Small intestine (tissue), 7 donors: ENCODE data around the gene MFSD12. TPM values are rescaled to one million over a fixed set of nuclear protein-coding genes. Genes with fewer than 3 reads are reported as not detected.

Source experiments
- DNase-seq, 2 donors: peaks; one replicate each; pipeline versions ENCODE4 v3.0.0 to v3.0.0-alpha.2; 2013
- FAIRE-seq: peaks from 2 replicates; lab custom pipeline; 2012; peaks lifted over from hg19 to GRCh38; lab: Jason Lieb, UNC
- H3K27ac ChIP-seq, 3 donors: one replicate each; pipeline ENCODE4 v1.5.1; 2013; ENCODE audit warnings: low read length in 2 of 3, mild to moderate bottlenecking in 2 of 3, control low read depth in 1 of 3, inconsistent platforms in 1 of 3, low read depth in 1 of 3, moderate library complexity in 1 of 3
- H3K27me3 ChIP-seq, 3 donors: one replicate each; pipeline ENCODE4 v1.6.1; 2013; ENCODE audit warnings: low read length in 3 of 3, inconsistent platforms in 1 of 3; ENCODE audit not compliant: control insufficient read depth in 3 of 3, insufficient read depth in 3 of 3
- H3K36me3 ChIP-seq, 3 donors: one replicate each; pipeline ENCODE4 v1.6.1; 2013; ENCODE audit warnings: low read length in 3 of 3, inconsistent platforms in 1 of 3, low read depth in 1 of 3, mild to moderate bottlenecking in 1 of 3, moderate library complexity in 1 of 3; ENCODE audit not compliant: control insufficient read depth in 3 of 3, insufficient read depth in 2 of 3
- H3K4me1 ChIP-seq, 3 donors: one replicate each; pipeline ENCODE4 v1.6.1; 2013; ENCODE audit warnings: low read length in 2 of 3, inconsistent platforms in 1 of 3, low read depth in 1 of 3, mild to moderate bottlenecking in 1 of 3, moderate library complexity in 1 of 3; ENCODE audit not compliant: control insufficient read depth in 3 of 3, insufficient read depth in 2 of 3
- H3K4me3 ChIP-seq, 3 donors: one replicate each; pipeline ENCODE4 v1.5.1; 2013; ENCODE audit warnings: low read length in 3 of 3, control low read depth in 1 of 3, inconsistent platforms in 1 of 3, low read depth in 1 of 3, mild to moderate bottlenecking in 1 of 3, moderate library complexity in 1 of 3
- H3K9me3 ChIP-seq, 2 donors: one replicate each; pipeline ENCODE4 v1.6.1; 2013; ENCODE audit warnings: low read depth in 1 of 2, low read length in 1 of 2; ENCODE audit not compliant: control insufficient read depth in 2 of 2, insufficient read depth in 1 of 2
- WGBS, 3 donors: extraction: QIAGEN DNeasy Blood & Tissue Kit; methylation state at CpG; one replicate each; pipeline ENCODE4 v1.1.7; 2013; 5-methylcytosine and 5-hydroxymethylcytosine counted together
- polyA plus RNA-seq, 4 donors: library from polyadenylated mRNA; stranded (reverse) in 3 of 4; unstranded in 1 of 4; fragments of 200-250 nt in 3 of 4; fragments of 120-200 nt in 1 of 4; gene quantifications; one replicate each; pipeline versions ENCODE4 v1.2.1 to v1.2.3, GENCODE V29; 2013
- donor health status: healthy with polysubstance abuse.
- donor health status: control.
- donor health status: control.
- donor health status: Bipolar disorder and iron deficiency.
- donor health status: healthy.

MFSD12 gene
- polyA plus RNA-seq, 4 donors, result 10.3 to 52.4 (median 22.0) TPM

- H3K4me3 ChIP-seq, result no peak overlapping the region
- H3K36me3 ChIP-seq, result peaks cover 8 to 88% (median 40%) of the 10 kb centered on the region in 3 donors
- no peaks in the 10 kb centered on the region for H3K4me1 ChIP-seq
- no peak for FAIRE-seq
- no peak overlapping the region for H3K27ac ChIP-seq
- H3K27me3 ChIP-seq, result no peaks in the 10 kb centered on the region
- H3K9me3 ChIP-seq, result peaks cover 0 to 4% of the 10 kb centered on the region in 2 donors
- no peak for DNase-seq
- 87 to 96% (median 87%) methylated on average over 9 to 10 of the region's 10 CpGs for WGBS, 3 donors
These were observed 21.4 kb downstream of the MFSD12 start for GRCh38 chr19:3535981-3536380.

GRCh38 chr19:3535563-3535965, 21.8 kb downstream of the MFSD12 start:
- peaks cover 0 to 4% of the 10 kb centered on the region in 2 donors for H3K9me3 ChIP-seq
- DNase-seq (no peak), FAIRE-seq (no peak)
- no peak overlapping the region for H3K4me3 ChIP-seq
- H3K4me1 ChIP-seq, result no peaks in the 10 kb centered on the region
- no peaks in the 10 kb centered on the region for H3K27me3 ChIP-seq
- H3K27ac ChIP-seq, result no peak overlapping the region
- peaks cover 8 to 93% (median 42%) of the 10 kb centered on the region in 3 donors for H3K36me3 ChIP-seq
- WGBS, 3 donors, result 94 to 96% (median 95%) methylated on average over 14 of the region's 14 CpGs

- FAIRE-seq (no peak), DNase-seq (no peak)
- Histone ChIP-seq H3K4me3 (no peak overlapping the region), H3K36me3 (peaks cover 8 to 94% (median 43%) of the 10 kb centered on the region in 3 donors), H3K4me1 (no peaks in the 10 kb centered on the region), H3K27ac (no peak overlapping the region), H3K27me3 (no peaks in the 10 kb centered on the region), H3K9me3 (peaks cover 0 to 4% of the 10 kb centered on the region in 2 donors)
- 93 to 97% (median 95%) methylated on average over 9 of the region's 9 CpGs for WGBS, 3 donors
These were observed 22.2 kb downstream of the MFSD12 start for GRCh38 chr19:3535235-3535535.

GRCh38 chr19:3534375-3535234, 22.8 kb downstream of the MFSD12 start:
- Histone ChIP-seq H3K9me3 (peaks cover 0 to 3% of the 10 kb centered on the region in 2 donors), H3K27me3 (no peaks in the 10 kb centered on the region), H3K36me3 (peaks cover 8 to 91% (median 43%) of the 10 kb centered on the region in 3 donors), H3K27ac (no peak overlapping the region), H3K4me3 (no peak overlapping the region), H3K4me1 (no peaks in the 10 kb centered on the region)
- DNase-seq (no peak), FAIRE-seq (no peak)
- 92 to 93% (median 92%) methylated on average over 37 to 38 of the region's 38 CpGs for WGBS, 3 donors

GRCh38 chr19:3533563-3534216, 23.7 kb downstream of the MFSD12 start:
- 87 to 91% (median 87%) methylated on average over 12 of the region's 12 CpGs for WGBS, 3 donors
- Histone ChIP-seq H3K4me3 (no peak overlapping the region), H3K4me1 (no peaks in the 10 kb centered on the region), H3K36me3 (peaks cover 8 to 85% (median 43%) of the 10 kb centered on the region in 3 donors), H3K27ac (no peak overlapping the region), H3K9me3 (no peaks in the 10 kb centered on the region), H3K27me3 (no peaks in the 10 kb centered on the region)
- FAIRE-seq (no peak), DNase-seq (no peak)

GRCh38 chr19:3533033-3533432, 24.4 kb downstream of the MFSD12 start:
- no peaks in the 10 kb centered on the region for H3K4me1 ChIP-seq
- H3K9me3 ChIP-seq, result no peaks in the 10 kb centered on the region
- peaks cover 8 to 84% (median 43%) of the 10 kb centered on the region in 3 donors for H3K36me3 ChIP-seq
- no peak overlapping the region for H3K27ac ChIP-seq
- no peaks in the 10 kb centered on the region for H3K27me3 ChIP-seq
- FAIRE-seq (no peak), DNase-seq (no peak)
- no peak overlapping the region for H3K4me3 ChIP-seq
- WGBS, 3 donors, result 91 to 93% (median 93%) methylated on average over 17 of the region's 17 CpGs

- Histone ChIP-seq H3K4me3 (no peak overlapping the region), H3K4me1 (no peaks in the 10 kb centered on the region), H3K9me3 (no peaks in the 10 kb centered on the region), H3K27me3 (no peaks in the 10 kb centered on the region), H3K36me3 (peaks cover 14 to 84% (median 43%) of the 10 kb centered on the region in 3 donors), H3K27ac (no peak overlapping the region)
- 95 to 96% (median 96%) methylated on average over 28 to 33 of the region's 33 CpGs for WGBS, 3 donors
- FAIRE-seq, result no peak
- no peak for DNase-seq
These were observed 25.1 kb downstream of the MFSD12 start for GRCh38 chr19:3532154-3532786.

- H3K4me3 ChIP-seq, result no peak overlapping the region
- no peak for FAIRE-seq
- 93 to 96% (median 94%) methylated on average over 23 to 29 of the region's 29 CpGs for WGBS, 3 donors
- no peaks in the 10 kb centered on the region for H3K4me1 ChIP-seq
- no peak for DNase-seq
- no peaks in the 10 kb centered on the region for H3K9me3 ChIP-seq
- no peak overlapping the region for H3K27ac ChIP-seq
- H3K27me3 ChIP-seq, result no peaks in the 10 kb centered on the region
- peaks cover 15 to 84% (median 46%) of the 10 kb centered on the region in 3 donors for H3K36me3 ChIP-seq
These were observed 25.7 kb downstream of the MFSD12 start for GRCh38 chr19:3531716-3532115.
